ENCODE results near the gene NMRK2.

DNA sequence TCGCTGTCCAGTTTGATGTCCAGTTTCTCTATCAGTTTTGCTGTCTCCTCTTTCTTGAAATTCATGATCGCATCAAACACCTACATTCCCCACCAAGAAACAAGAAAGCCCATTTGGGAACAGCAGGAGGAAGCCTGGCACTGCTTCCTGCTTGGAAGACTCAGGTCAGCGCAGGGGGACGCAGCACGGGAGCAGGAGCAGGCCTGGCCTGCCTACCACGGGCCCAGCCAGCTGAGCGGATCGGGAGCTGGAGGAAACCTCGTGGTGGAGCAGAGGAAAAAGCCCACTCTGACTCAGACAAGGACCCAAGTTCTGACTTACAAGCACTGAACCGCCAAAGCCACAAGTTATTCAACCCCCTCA is 48.5 kb downstream of the NMRK2 start:
- TF ChIP-seq POLR2A (IDR thresholded peaks at IDR 0.05; ENCODE audit: low read length) (no peak), RAD21 (conservative IDR thresholded peaks at IDR 0.05 in 1 of 2, IDR thresholded peaks at IDR 0.05 in 1 of 2) (no peak)
- TF ChIP-seq, protein P1, sequence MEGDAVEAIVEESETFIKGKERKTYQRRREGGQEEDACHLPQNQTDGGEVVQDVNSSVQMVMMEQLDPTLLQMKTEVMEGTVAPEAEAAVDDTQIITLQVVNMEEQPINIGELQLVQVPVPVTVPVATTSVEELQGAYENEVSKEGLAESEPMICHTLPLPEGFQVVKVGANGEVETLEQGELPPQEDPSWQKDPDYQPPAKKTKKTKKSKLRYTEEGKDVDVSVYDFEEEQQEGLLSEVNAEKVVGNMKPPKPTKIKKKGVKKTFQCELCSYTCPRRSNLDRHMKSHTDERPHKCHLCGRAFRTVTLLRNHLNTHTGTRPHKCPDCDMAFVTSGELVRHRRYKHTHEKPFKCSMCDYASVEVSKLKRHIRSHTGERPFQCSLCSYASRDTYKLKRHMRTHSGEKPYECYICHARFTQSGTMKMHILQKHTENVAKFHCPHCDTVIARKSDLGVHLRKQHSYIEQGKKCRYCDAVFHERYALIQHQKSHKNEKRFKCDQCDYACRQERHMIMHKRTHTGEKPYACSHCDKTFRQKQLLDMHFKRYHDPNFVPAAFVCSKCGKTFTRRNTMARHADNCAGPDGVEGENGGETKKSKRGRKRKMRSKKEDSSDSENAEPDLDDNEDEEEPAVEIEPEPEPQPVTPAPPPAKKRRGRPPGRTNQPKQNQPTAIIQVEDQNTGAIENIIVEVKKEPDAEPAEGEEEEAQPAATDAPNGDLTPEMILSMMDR (IDR thresholded peaks at IDR 0.05) = no peak
